DMS53 treated with DMSO at 0.1 percent for 48 hours (cell line): ENCODE measurements around the gene IL21R.
"Not testable (repeated sequence)": the region's sequence is repeated elsewhere in the genome, so short reads cannot be mapped to it uniquely, and the experiment has no call there.

ENCODE experiments used
- DNase-seq: peaks from one replicate; lab custom pipeline; 2025; ENCODE audit not compliant: unreplicated experiment; lab: John Stamatoyannopoulos, UW

IL21R gene

GRCh38 chr16:27426423-27427408, 24.7 kb downstream of the IL21R start:
- peak; percentile 8 for DNase-seq

GRCh38 chr16:27427538-27427937, 25.6 kb downstream of the IL21R start:
- no peak for DNase-seq

- DNase-seq: no peak
Observed at GRCh38 chr16:27428026-27428785, 26.2 kb downstream of the IL21R start.

GRCh38 chr16:27429330-27429871, 27.4 kb downstream of the IL21R start:
- no peak for DNase-seq

- no peak for DNase-seq
Observed at GRCh38 chr16:27429981-27430441, 28.0 kb downstream of the IL21R start.

GRCh38 chr16:27430512-27430911, 28.5 kb downstream of the IL21R start:
- DNase-seq: no peak

GRCh38 chr16:27430923-27431484, 29.0 kb downstream of the IL21R start:
- DNase-seq: no peak

GRCh38 chr16:27431773-27432532, 30.0 kb downstream of the IL21R start:
- no peak for DNase-seq

- DNase-seq: no peak
Observed at GRCh38 chr16:27432558-27432957, 30.6 kb downstream of the IL21R start.

GRCh38 chr16:27433191-27433590, 31.2 kb downstream of the IL21R start:
- DNase-seq: not testable (repeated sequence)

GRCh38 chr16:27433636-27434035, 31.7 kb downstream of the IL21R start:
- no peak for DNase-seq

GRCh38 chr16:27434141-27435051, 32.4 kb downstream of the IL21R start:
- no peak for DNase-seq

- DNase-seq: not testable (repeated sequence)
Observed at GRCh38 chr16:27435146-27435545, 33.2 kb downstream of the IL21R start.

- DNase-seq: no peak
Observed at GRCh38 chr16:27436065-27436464, 34.1 kb downstream of the IL21R start.

- no peak for DNase-seq
Observed at GRCh38 chr16:27436921-27437650, 35.1 kb downstream of the IL21R start.

GRCh38 chr16:27437946-27438345, 36.0 kb downstream of the IL21R start:
- DNase-seq: no peak

- DNase-seq: no peak
Observed at GRCh38 chr16:27439271-27440018, 37.5 kb downstream of the IL21R start.

- no peak for DNase-seq
Observed at GRCh38 chr16:27441276-27441675, 39.3 kb downstream of the IL21R start.
